GM12878 (cell line): ENCODE measurements around the gene CLK2. TPM values are rescaled to one million over a fixed set of nuclear protein-coding genes. Genes with fewer than 3 reads are reported as not detected.

Experiments used
- ATAC-seq: fragments of 200-7000 bp; cut with Tn5 transposase; 3 replicates; pipeline ENCODE4 v1.9.1; 2020; ENCODE audit warnings: mild to moderate bottlenecking, moderate library complexity
- BruUV-seq: library from RNA; stranded (reverse); fragments of 400-500 nt; replicated peaks from 2 replicates; lab custom pipeline; 2021; lab: Mats Ljungman, UMichigan
- CTCF ChIA-PET: fragments of 300-600 bp; sonication (Branson Sonifier 250); formaldehyde crosslinking; extraction: SDS; loops from one replicate; lab custom pipeline; 2021; ENCODE audit warnings: inconsistent platforms; lab: Yijun Ruan, JAX
- POLR2A ChIA-PET: fragments of 350-600 bp; formaldehyde crosslinking; extraction: SDS; loops from one replicate; lab custom pipeline; 2021; ENCODE audit warnings: inconsistent platforms; lab: Charles Lee
- RAD21 ChIA-PET: fragments of 300-600 bp; sonication (Branson Sonifier 250); formaldehyde crosslinking; loops from one replicate; lab custom pipeline; 2023; ENCODE audit warnings: antibody characterized with exemption; ENCODE audit not compliant: unreplicated experiment; lab: Charles Lee
- SMC1A ChIA-PET: fragments of 300-600 bp; sonication (Branson Sonifier 250); formaldehyde crosslinking; loops from one replicate; lab custom pipeline; 2023; ENCODE audit not compliant: unreplicated experiment, uncharacterized antibody; lab: Charles Lee
- DNase-seq: peaks from one replicate; pipeline ENCODE4 v3.0.0-alpha.2; 2011; ENCODE audit warnings: low read depth, low spot score
- FAIRE-seq: peaks from 3 replicates; lab custom pipeline; 2011; peaks lifted over from hg19 to GRCh38; lab: Jason Lieb, UNC
- H2AFZ ChIP-seq: 2 replicates; pipeline ENCODE4 v1.6.0; 2011; ENCODE audit warnings: low read depth, low read length, control low read depth; ENCODE audit not compliant: control insufficient read depth
- H3K27ac ChIP-seq: 2 replicates; pipeline ENCODE4 v1.5.1; 2011; ENCODE audit warnings: control low read depth; ENCODE audit not compliant: control insufficient read depth, insufficient read depth
- H3K27me3 ChIP-seq, 2 experiments: replicated peaks in 1 of 2; 2 replicates each; pipeline versions ENCODE4 v1.6.0 to v1.6.1; 2011; ENCODE audit warnings: low read length in 1 of 2; ENCODE audit not compliant: control insufficient read depth in 2 of 2, insufficient read depth in 2 of 2
- H3K36me3 ChIP-seq, 2 experiments: 2 replicates each; pipeline ENCODE4 v1.5.1; 2011; ENCODE audit warnings: low read length in 1 of 2; ENCODE audit not compliant: control insufficient read depth in 2 of 2, insufficient read depth in 2 of 2
- H3K4me1 ChIP-seq: 2 replicates; pipeline ENCODE4 v1.6.1; 2011; ENCODE audit warnings: mild to moderate bottlenecking, low read length, moderate library complexity, mixed read lengths; ENCODE audit not compliant: control insufficient read depth, insufficient read depth
- H3K4me2 ChIP-seq: 2 replicates; pipeline ENCODE4 v1.6.0; 2011; ENCODE audit warnings: control low read depth; ENCODE audit not compliant: control insufficient read depth, insufficient read depth
- H3K4me3 ChIP-seq: fragments of 200-600 bp; sonication (generic); 2 replicates; pipeline ENCODE4 v1.5.1; 2016
- H3K79me2 ChIP-seq: 2 replicates; pipeline ENCODE4 v1.6.0; 2011; ENCODE audit warnings: low read length; ENCODE audit not compliant: control insufficient read depth, insufficient read depth
- H3K9ac ChIP-seq: 2 replicates; pipeline ENCODE4 v1.8.0; 2011; ENCODE audit warnings: low read length, control low read depth, mixed read lengths; ENCODE audit not compliant: control insufficient read depth, insufficient read depth
- H3K9me3 ChIP-seq: replicated peaks from 3 replicates; pipeline ENCODE4 v1.5.1; 2011; ENCODE audit warnings: mild to moderate bottlenecking, low read length; ENCODE audit not compliant: control insufficient read depth, insufficient read depth
- H4K20me1 ChIP-seq: 2 replicates; pipeline ENCODE4 v1.6.0; 2011; ENCODE audit not compliant: control insufficient read depth, insufficient read depth
- EED ChIP-seq: sonication (generic); IDR thresholded peaks from 2 replicates; pipeline ENCODE4 v1.6.1; 2016; ENCODE audit warnings: antibody characterized with exemption, low read depth
- ESRRA ChIP-seq: IDR thresholded peaks from 2 replicates; pipeline ENCODE4 v1.6.1; 2012; ENCODE audit warnings: mild to moderate bottlenecking, low read length, improper control_type of control experiment
- GABPA ChIP-seq: IDR thresholded peaks from 2 replicates; pipeline ENCODE4 v1.6.1; 2014; ENCODE audit warnings: antibody characterized with exemption, low read depth, mild to moderate bottlenecking, inconsistent platforms
- HCFC1 ChIP-seq: fragments of 150-350 bp; IDR thresholded peaks from 2 replicates; pipeline ENCODE4 v1.6.1; 2014; ENCODE audit warnings: low read length
- HDAC2 ChIP-seq: fragments of 200-600 bp; sonication (generic); IDR thresholded peaks from 2 replicates; pipeline ENCODE4 v1.6.1; 2017
- LARP7 ChIP-seq: fragments of 450-650 bp; IDR thresholded peaks from 2 replicates; pipeline ENCODE4 v1.6.1; 2017; ENCODE audit warnings: mild to moderate bottlenecking
- MEF2A ChIP-seq: IDR thresholded peaks from 2 replicates; pipeline ENCODE4 v1.6.1; 2011; ENCODE audit warnings: low read depth, mild to moderate bottlenecking, low read length, moderate library complexity; ENCODE audit not compliant: insufficient read depth
- RCOR1 ChIP-seq: conservative IDR thresholded peaks from 2 replicates; pipeline ENCODE4 v1.6.1; 2012; ENCODE audit warnings: low read depth, low read length, improper control_type of control experiment
- SP1 ChIP-seq: IDR thresholded peaks from one replicate; pipeline ENCODE4 v1.6.1; 2011; ENCODE audit warnings: low read depth, low read length
- SUZ12 ChIP-seq: fragments of 200-600 bp; sonication (generic); IDR thresholded peaks from one replicate; pipeline ENCODE4 v1.6.1; 2018; ENCODE audit warnings: antibody characterized with exemption, mild to moderate bottlenecking; ENCODE audit not compliant: unreplicated experiment
- TARDBP ChIP-seq: IDR thresholded peaks from 2 replicates; pipeline ENCODE4 v1.6.1; 2016; ENCODE audit warnings: borderline replicate concordance
- TCF3 ChIP-seq: IDR thresholded peaks from 2 replicates; pipeline ENCODE4 v1.6.1; 2012; ENCODE audit warnings: low read depth, mild to moderate bottlenecking, low read length, borderline replicate concordance; ENCODE audit not compliant: insufficient read depth
- TCF7 ChIP-seq: IDR thresholded peaks from 2 replicates; pipeline ENCODE4 v1.6.1; 2014; ENCODE audit warnings: antibody characterized with exemption, borderline replicate concordance
- WGBS: methylation state at CpG from one replicate; pipeline ENCODE4 v1.1.6; 2016; ENCODE audit warnings: low lambda C conversion rate; ENCODE audit not compliant: insufficient replicate concordance, insufficient coverage; ENCODE audit errors: missing lambda C conversion rate; 5-methylcytosine and 5-hydroxymethylcytosine counted together
- in situ Hi-C: fragments of 300-500 bp; cut with MboI; formaldehyde crosslinking; loops from 9 replicates; pipeline ENCODE4 v1.14.3; 2018; ENCODE audit warnings: mixed read lengths
- intact Hi-C: fragments of 100-400 bp; cut with micrococcal nuclease; formaldehyde crosslinking; loops from one replicate; pipeline ENCODE4 v1.14.2; 2022; ENCODE audit not compliant: unreplicated experiment
- polyA plus RNA-seq, 11 experiments: library from polyadenylated mRNA; depleted of rRNA in 4 of 11; unstranded in 6 of 11; stranded (reverse) in 5 of 11; fragments of >200 nt; fragmentation: Nextera tagmentation in 4 of 11; fragmentation: Illumina TruSeq in 1 of 11; extraction: Ambion mirVana in 4 of 11; extraction: Trizol in 1 of 11; gene quantifications; 1 replicate in 1 of 11; 2 replicates in 10 of 11; pipeline versions ENCODE4 v1.2.1 to v1.2.3, GENCODE V29; 2011 to 2016; ENCODE audit warnings: inconsistent platforms in 2 of 11, missing spikeins in 2 of 11, low read depth in 1 of 11
- total RNA-seq, 4 experiments: library from RNA; depleted of rRNA in 3 of 4; stranded (reverse); fragments of >200 nt in 3 of 4; fragmentation: Illumina TruSeq in 1 of 4; extraction: Trizol in 1 of 4; gene quantifications; 2 replicates each; pipeline versions ENCODE4 v1.2.1 to v1.2.3, GENCODE V29; 2013 to 2021
- TF ChIP-seq, protein P1 (sequence below): IDR thresholded peaks from 2 replicates; pipeline ENCODE4 v1.6.1; 2012; ENCODE audit warnings: low read depth, low read length, improper control_type of control experiment

The CLK2 gene
- total and polyA plus RNA-seq, 10 of the 15 experiments (the other 5 are each of a cell fraction or from before 2014, with no cell fraction given): 11.1 to 83.7 (median 36.7) TPM

GRCh38 chr1:155250633-155251449, 22.5 kb downstream of the CLK2 start (continued):
- peak; percentile 36; the same call in 1 of the 2 replicates for TF ChIP-seq HCFC1
- no peak for TF ChIP-seq TCF7
- TF ChIP-seq, protein P1, sequence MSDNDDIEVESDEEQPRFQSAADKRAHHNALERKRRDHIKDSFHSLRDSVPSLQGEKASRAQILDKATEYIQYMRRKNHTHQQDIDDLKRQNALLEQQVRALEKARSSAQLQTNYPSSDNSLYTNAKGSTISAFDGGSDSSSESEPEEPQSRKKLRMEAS: peak; percentile 58
- TF ChIP-seq SUZ12: no peak
- no peak for TF ChIP-seq HDAC2
- TF ChIP-seq RCOR1: peak; percentile 80; the same call in 1 of the 2 replicates
- 0 out of 2 replicates have a peak, but pooled peaks have one; percentile 45 for TF ChIP-seq ESRRA
- peak; percentile 45 for TF ChIP-seq SP1
- no peak for TF ChIP-seq MEF2A
- TF ChIP-seq TARDBP: no peak
- TF ChIP-seq GABPA: no peak
- peak; percentile 10; the same call in 1 of the 2 replicates for TF ChIP-seq EED

DNA sequence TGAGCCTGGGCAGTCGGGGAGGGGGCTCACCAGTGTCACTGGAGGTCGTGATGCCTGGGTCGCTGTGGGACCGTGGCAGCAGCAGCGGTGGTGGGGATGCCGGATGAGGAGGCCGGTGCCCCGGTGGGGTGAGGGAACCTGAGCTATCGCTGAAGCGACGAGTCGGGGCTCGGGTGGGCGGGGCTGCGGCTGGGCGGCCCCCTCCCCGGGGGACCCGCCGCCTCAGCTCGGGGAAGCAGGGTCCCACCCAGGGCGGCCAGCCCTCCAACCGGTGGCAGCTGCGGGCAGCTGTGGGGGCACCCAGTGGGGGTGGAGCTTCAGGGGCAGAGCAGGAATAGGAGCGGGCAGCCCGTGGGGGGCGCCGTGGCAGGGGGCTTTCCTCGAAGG, 23.1 kb downstream of the CLK2 start:
- intact Hi-C loops: loop anchor here (1.0 to 2.0 kb wide), 3 partner anchors 73 to 343 kb away; no protein-coding TSS in a partner anchor
- Histone ChIP-seq H3K79me2 (peaks cover 7% of the 10 kb centered on the region), H3K4me2 (peak overlapping the region; percentile 96), H3K4me3 (peak overlapping the region; percentile 72), H3K36me3 (no peaks in the 10 kb centered on the region), H3K9me3 (no peaks in the 10 kb centered on the region), H4K20me1 (no peaks in the 10 kb centered on the region), H3K4me1 (peaks cover 8% of the 10 kb centered on the region)
- WGBS: 15% methylated on average over 17 of the region's 28 CpGs
- CTCF ChIA-PET: interaction anchor here (0.6 to 9.6 kb wide), 48 partner anchors 10 to 684 kb away, joined by 3 to 225 read pairs (median 8); partner anchors contain the start of genes CLK2, FDPS, HCN3 and KHDC4
- SMC1A ChIA-PET: interaction anchor here (0.7 to 4.7 kb wide), 17 partner anchors 8 to 606 kb away, joined by 3 to 57 read pairs (median 5); partner anchors contain the start of genes CLK2, FDPS, GON4L and RUSC1
- ATAC-seq (peak; percentile 31), DNase-seq (no peak)
- BruUV-seq: no TSS peak
- POLR2A ChIA-PET: interaction anchor here (0.7 to 2.9 kb wide), 11 partner anchors 9 to 78 kb away, joined by 3 to 23 read pairs (median 5); partner anchors contain the start of genes CLK2 and FDPS
- RAD21 ChIA-PET: interaction anchor here (0.5 to 5.2 kb wide), 17 partner anchors 9 to 479 kb away, joined by 3 to 81 read pairs (median 7); partner anchors contain the start of genes CLK2, FDPS, HCN3 and MTX1
- TF ChIP-seq TCF3 (0 out of 2 replicates have a peak, but pooled peaks have one; percentile 45), LARP7 (no peak)
- TF ChIP-seq, all 136 proteins: peak for 1
- peak overlapping the region; percentile 75 for H2AFZ ChIP-seq
- no peak for FAIRE-seq
- in situ Hi-C loops: no loop called here
- H3K9ac ChIP-seq: peak overlapping the region; percentile 63
- peak overlapping the region; percentile 38 for H3K27ac ChIP-seq
- H3K27me3 ChIP-seq: no peaks in the 10 kb centered on the region
